IMR-90 (cell line): ENCODE measurements around the gene SETD9.

Experiments used
- BHLHE40 ChIP-seq: fragments of 150-350 bp; IDR thresholded peaks from 2 replicates; pipeline ENCODE4 v1.6.1; 2016; ENCODE audit warnings: mild to moderate bottlenecking, low read depth, low read length
- CEBPB ChIP-seq: IDR thresholded peaks from 2 replicates; pipeline ENCODE4 v1.6.1; 2012; ENCODE audit warnings: low read depth, low read length, improper control_type of control experiment
- CTCF ChIP-seq: conservative IDR thresholded peaks from 2 replicates; pipeline ENCODE4 v1.5.1; 2012; ENCODE audit warnings: mild to moderate bottlenecking, low read depth, low read length, improper control_type of control experiment
- POLR2A ChIP-seq: IDR thresholded peaks from 2 replicates; pipeline ENCODE4 v1.6.1; 2012; ENCODE audit warnings: mild to moderate bottlenecking, low read depth, low read length
- RAD21 ChIP-seq: IDR thresholded peaks from 2 replicates; pipeline ENCODE4 v1.6.1; 2012; ENCODE audit warnings: low read length, improper control_type of control experiment
- USF2 ChIP-seq: fragments of 150-350 bp; IDR thresholded peaks from 2 replicates; pipeline ENCODE4 v1.6.1; 2017; ENCODE audit warnings: mild to moderate bottlenecking, antibody characterized with exemption, low read length, low read depth

GRCh38 chr5:56951126-56951945 lies 41.9 kb downstream of the SETD9 start:
- TF ChIP-seq CTCF (no peak), RAD21 (no peak), POLR2A (no peak; the same call in 1 of the 2 replicates), BHLHE40 (no peak), USF2 (no peak), CEBPB (no peak)
